CD14-positive monocyte (primary cell): ENCODE data around the gene MIPOL1. TPM values are rescaled to one million over a fixed set of nuclear protein-coding genes. Genes with fewer than 3 reads are reported as not detected.
A peak's percentile ranks its signal among the peaks of the same experiment; 100 is the strongest.

Experiments used
- DNase-seq, 3 donors: peaks; one replicate each; pipeline ENCODE4 v3.0.0-alpha.2; 2011 to 2022
- H2AFZ ChIP-seq: 2 replicates; pipeline ENCODE4 v1.6.0; 2012; ENCODE audit warnings: mild to moderate bottlenecking, low read depth, low read length, inconsistent platforms; ENCODE audit not compliant: insufficient read depth, poor library complexity, severe bottlenecking
- H3K27ac ChIP-seq, 2 donors: 1 replicate in 1 of 2; 2 replicates in 1 of 2; pipeline ENCODE4 v1.5.1; 2012 to 2013; ENCODE audit warnings: low read length in 2 of 2, control low read depth in 1 of 2, inconsistent platforms in 1 of 2, low read depth in 1 of 2, mild to moderate bottlenecking in 1 of 2
- H3K27me3 ChIP-seq, 2 donors: one replicate each; pipeline versions ENCODE4 v1.6.0 to v1.6.1; 2011 to 2013; ENCODE audit warnings: low read length in 2 of 2; ENCODE audit not compliant: control insufficient read depth in 2 of 2, insufficient read depth in 2 of 2
- H3K36me3 ChIP-seq, 2 donors: replicated peaks in 1 of 2; 1 replicate in 1 of 2; 2 replicates in 1 of 2; pipeline versions ENCODE4 v1.5.1 to v1.6.1; 2012 to 2013; ENCODE audit warnings: low read length in 2 of 2, control low read depth in 1 of 2, inconsistent platforms in 1 of 2, mild to moderate bottlenecking in 1 of 2; ENCODE audit not compliant: insufficient read depth in 2 of 2, control insufficient read depth in 1 of 2
- H3K4me1 ChIP-seq, 2 donors: 1 replicate in 1 of 2; 2 replicates in 1 of 2; pipeline versions ENCODE4 v1.5.1 to v1.6.1; 2012 to 2013; ENCODE audit warnings: low read length in 2 of 2, control low read depth in 1 of 2, inconsistent platforms in 1 of 2, mild to moderate bottlenecking in 1 of 2, moderate library complexity in 1 of 2; ENCODE audit not compliant: insufficient read depth in 2 of 2, control insufficient read depth in 1 of 2
- H3K4me2 ChIP-seq: replicated peaks from 2 replicates; pipeline ENCODE3; 2012; ENCODE audit warnings: low read length, moderate library complexity, mild to moderate bottlenecking; ENCODE audit not compliant: poor library complexity, severe bottlenecking; ENCODE audit errors: extremely low read depth
- H3K4me3 ChIP-seq, 3 experiments: fragments of 200-600 bp in 1 of 3; sonication (generic) in 1 of 3; replicated peaks in 1 of 3; 1 replicate in 2 of 3; 2 replicates in 1 of 3; pipeline ENCODE4 v1.5.1; 2011 to 2013; ENCODE audit warnings: low read length in 3 of 3, mild to moderate bottlenecking in 3 of 3, control low read depth in 2 of 3, low read depth in 2 of 3, inconsistent platforms in 1 of 3, moderate library complexity in 1 of 3
- H3K79me2 ChIP-seq: 2 replicates; pipeline ENCODE4 v1.6.0; 2012; ENCODE audit warnings: mild to moderate bottlenecking, control low read depth, inconsistent platforms, low read length, moderate library complexity; ENCODE audit not compliant: insufficient read depth
- H3K9ac ChIP-seq: 2 replicates; pipeline ENCODE4 v1.6.0; 2017; ENCODE audit warnings: low read length, mild to moderate bottlenecking; ENCODE audit not compliant: insufficient read depth, poor library complexity, severe bottlenecking
- H3K9me3 ChIP-seq, 2 donors: replicated peaks in 1 of 2; 1 replicate in 1 of 2; 2 replicates in 1 of 2; pipeline versions ENCODE4 v1.5.1 to v1.6.1; 2012 to 2013; ENCODE audit warnings: low read length in 2 of 2, control low read depth in 1 of 2; ENCODE audit not compliant: control insufficient read depth in 1 of 2, insufficient read depth in 1 of 2
- H4K20me1 ChIP-seq: 2 replicates; pipeline ENCODE4 v1.6.0; 2012; ENCODE audit warnings: mild to moderate bottlenecking, low read length, control low read depth, moderate library complexity; ENCODE audit not compliant: insufficient read depth
- H3K27ac Mint-ChIP-seq, 7 donors: one replicate each; pipeline ENCODE4 v1.8.0; 2020; ENCODE audit warnings: mild to moderate bottlenecking in 7 of 7, mixed read lengths in 7 of 7, moderate library complexity in 6 of 7, inconsistent platforms in 2 of 7
- H3K27me3 Mint-ChIP-seq, 3 donors: one replicate each; pipeline ENCODE4 v1.8.0; 2021 to 2022; ENCODE audit warnings: low read depth in 3 of 3, mild to moderate bottlenecking in 3 of 3, mixed read lengths in 3 of 3, moderate library complexity in 3 of 3, inconsistent platforms in 1 of 3
- H3K36me3 Mint-ChIP-seq, 2 donors: one replicate each; pipeline ENCODE4 v1.8.0; 2020; ENCODE audit warnings: mixed read lengths in 2 of 2, inconsistent platforms in 1 of 2, mild to moderate bottlenecking in 1 of 2
- H3K4me1 Mint-ChIP-seq: one replicate; pipeline ENCODE4 v1.8.0; 2020; ENCODE audit warnings: mild to moderate bottlenecking, mixed read lengths
- H3K4me3 Mint-ChIP-seq, 2 donors: one replicate each; pipeline ENCODE4 v1.8.0; 2020; ENCODE audit warnings: mild to moderate bottlenecking in 2 of 2, mixed read lengths in 2 of 2, moderate library complexity in 1 of 2
- H3K9me3 Mint-ChIP-seq, 7 donors: one replicate each; pipeline ENCODE4 v1.8.0; 2020 to 2022; ENCODE audit warnings: mixed read lengths in 7 of 7, mild to moderate bottlenecking in 6 of 7, moderate library complexity in 6 of 7, inconsistent platforms in 2 of 7
- WGBS: methylation state at CpG from one replicate; pipeline ENCODE4 v1.1.5; 2013; ENCODE audit warnings: missing lambda C conversion rate; ENCODE audit not compliant: insufficient coverage; 5-methylcytosine and 5-hydroxymethylcytosine counted together
- intact Hi-C, 2 donors: fragments of 100-400 bp; cut with micrococcal nuclease; formaldehyde crosslinking; loops; one replicate each; pipeline versions ENCODE4 v1.15.0 to v1.15.1; 2023
- polyA plus RNA-seq, 3 donors: library from polyadenylated mRNA; depleted of rRNA in 1 of 3; unstranded in 2 of 3; stranded (reverse) in 1 of 3; fragments of 300-500 nt in 2 of 3; fragments of >200 nt in 1 of 3; fragmentation: Illumina TruSeq in 2 of 3; gene quantifications; 1 replicate in 2 of 3; 2 replicates in 1 of 3; pipeline ENCODE4 v1.2.3, GENCODE V29; 2012 to 2021
- TF ChIP-seq, protein P1 (sequence below): fragments of 200-600 bp; IDR thresholded peaks from one replicate; pipeline ENCODE4 v1.8.0; 2022; ENCODE audit warnings: antibody characterized with exemption, mild to moderate bottlenecking

MIPOL1 gene
- polyA plus RNA-seq, 3 donors: not detected

- no peak overlapping the region for H2AFZ ChIP-seq
- H3K27me3 Mint-ChIP-seq: peaks cover 86 to 95% (median 88%) of the 10 kb centered on the region in 3 donors
Observed at GRCh38 chr14:37590428-37591139, 392.8 kb downstream of the MIPOL1 start.

GRCh38 chr14:37591311-37591940 lies 393.7 kb downstream of the MIPOL1 start:
- TF ChIP-seq, protein P1, sequence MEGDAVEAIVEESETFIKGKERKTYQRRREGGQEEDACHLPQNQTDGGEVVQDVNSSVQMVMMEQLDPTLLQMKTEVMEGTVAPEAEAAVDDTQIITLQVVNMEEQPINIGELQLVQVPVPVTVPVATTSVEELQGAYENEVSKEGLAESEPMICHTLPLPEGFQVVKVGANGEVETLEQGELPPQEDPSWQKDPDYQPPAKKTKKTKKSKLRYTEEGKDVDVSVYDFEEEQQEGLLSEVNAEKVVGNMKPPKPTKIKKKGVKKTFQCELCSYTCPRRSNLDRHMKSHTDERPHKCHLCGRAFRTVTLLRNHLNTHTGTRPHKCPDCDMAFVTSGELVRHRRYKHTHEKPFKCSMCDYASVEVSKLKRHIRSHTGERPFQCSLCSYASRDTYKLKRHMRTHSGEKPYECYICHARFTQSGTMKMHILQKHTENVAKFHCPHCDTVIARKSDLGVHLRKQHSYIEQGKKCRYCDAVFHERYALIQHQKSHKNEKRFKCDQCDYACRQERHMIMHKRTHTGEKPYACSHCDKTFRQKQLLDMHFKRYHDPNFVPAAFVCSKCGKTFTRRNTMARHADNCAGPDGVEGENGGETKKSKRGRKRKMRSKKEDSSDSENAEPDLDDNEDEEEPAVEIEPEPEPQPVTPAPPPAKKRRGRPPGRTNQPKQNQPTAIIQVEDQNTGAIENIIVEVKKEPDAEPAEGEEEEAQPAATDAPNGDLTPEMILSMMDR: no peak
- H3K4me3 Mint-ChIP-seq: peak overlapping the region in 1 of 2 donors; percentile 88
- peaks cover 86 to 95% (median 88%) of the 10 kb centered on the region in 3 donors for H3K27me3 Mint-ChIP-seq
- 6% methylated on average over 44 of the region's 45 CpGs for WGBS
- intact Hi-C loops: no loop called here
- Histone ChIP-seq H3K79me2 (no peaks in the 10 kb centered on the region), H3K9ac (no peak overlapping the region), H3K36me3 (no peaks in the 10 kb centered on the region), H3K4me2 (no peak overlapping the region), H3K27ac (no peak overlapping the region), H3K4me1 (peaks cover 9 to 15% of the 10 kb centered on the region in 2 donors), H4K20me1 (no peaks in the 10 kb centered on the region), H3K9me3 (peaks cover 0 to 67% of the 10 kb centered on the region in 2 donors), H2AFZ (no peak overlapping the region), H3K4me3 (no peak overlapping the region), H3K27me3 (peaks cover 81 to 93% of the 10 kb centered on the region in 2 donors)
- peak overlapping the region in 1 of 7 donors; percentile 42 for H3K27ac Mint-ChIP-seq
- H3K4me1 Mint-ChIP-seq: peaks cover 13% of the 10 kb centered on the region
- peaks cover 0 to 14% of the 10 kb centered on the region in 2 donors for H3K36me3 Mint-ChIP-seq
- H3K9me3 Mint-ChIP-seq: peaks cover 6 to 52% (median 35%) of the 10 kb centered on the region in 7 donors
- no peak for DNase-seq

More at GRCh38 chr14:37590428-37591139, 392.8 kb downstream of the MIPOL1 start:
- Histone ChIP-seq H3K4me1 (peaks cover 2 to 8% of the 10 kb centered on the region in 2 donors), H3K27ac (no peak overlapping the region), H4K20me1 (no peaks in the 10 kb centered on the region), H3K4me2 (no peak overlapping the region), H3K27me3 (peaks cover 81 to 93% of the 10 kb centered on the region in 2 donors), H3K9me3 (peaks cover 3 to 63% of the 10 kb centered on the region in 2 donors), H3K9ac (no peak overlapping the region), H3K36me3 (no peaks in the 10 kb centered on the region), H3K79me2 (no peaks in the 10 kb centered on the region), H3K4me3 (no peak overlapping the region)
- H3K9me3 Mint-ChIP-seq: peaks cover 6 to 53% (median 32%) of the 10 kb centered on the region in 7 donors
- DNase-seq: no peak
- intact Hi-C loops: no loop called here
- no peak overlapping the region for H3K27ac Mint-ChIP-seq
- H3K4me3 Mint-ChIP-seq: peak overlapping the region in 1 of 2 donors; percentile 88
- H3K4me1 Mint-ChIP-seq: peaks cover 6% of the 10 kb centered on the region
- WGBS: no CpG with 5 or more reads among the region's 4 CpGs
- TF ChIP-seq, protein P1: no peak
- peaks cover 0 to 14% of the 10 kb centered on the region in 2 donors for H3K36me3 Mint-ChIP-seq
